HepG2 (cell line): ENCODE data around the gene HABP4. TPM values are rescaled to one million over a fixed set of nuclear protein-coding genes. Genes with fewer than 3 reads are reported as not detected.
A peak's percentile ranks its signal among the peaks of the same experiment; 100 is the strongest.

Experiments
- BCL6 ChIP-seq: IDR thresholded peaks from 2 replicates; pipeline ENCODE4 v1.6.1; 2016; ENCODE audit warnings: missing genetic modification reagents, missing compliant biosample characterization
- CEBPG ChIP-seq: IDR thresholded peaks from 2 replicates; pipeline ENCODE4 v1.6.1; 2016
- KDM5B ChIP-seq: sonication (generic); formaldehyde crosslinking; IDR thresholded peaks from 2 replicates; pipeline ENCODE4 v1.4.0; 2020; ENCODE audit warnings: missing genetic modification reagents, mild to moderate bottlenecking, borderline replicate concordance
- MAFG ChIP-seq: sonication (generic); formaldehyde crosslinking; IDR thresholded peaks from 2 replicates; pipeline ENCODE4 v1.5.1; 2020; ENCODE audit warnings: mild to moderate bottlenecking, missing genetic modification reagents
- MED8 ChIP-seq: sonication (generic); formaldehyde crosslinking; IDR thresholded peaks from 2 replicates; pipeline ENCODE4 v1.8.1; 2023; ENCODE audit warnings: mild to moderate bottlenecking, missing genetic modification reagents; ENCODE audit not compliant: insufficient replicate concordance
- MYC ChIP-seq: sonication (generic); formaldehyde crosslinking; IDR thresholded peaks from 2 replicates; pipeline ENCODE4 v1.9.0; 2021; ENCODE audit warnings: missing genetic modification reagents, borderline replicate concordance
- NR2F1 ChIP-seq, 2 experiments: fragments of 450-650 bp in 1 of 2; formaldehyde crosslinking in 1 of 2; IDR thresholded peaks; 2 replicates each; pipeline versions ENCODE4 v1.5.0 to v1.6.1; 2016 to 2020; ENCODE audit warnings: mild to moderate bottlenecking in 1 of 2, missing compliant biosample characterization in 1 of 2, missing genetic modification reagents in 1 of 2, moderate library complexity in 1 of 2
- PAX8 ChIP-seq: sonication (generic); formaldehyde crosslinking; IDR thresholded peaks from 2 replicates; pipeline ENCODE4 v1.8.0; 2022; ENCODE audit warnings: mild to moderate bottlenecking, missing genetic modification reagents, borderline replicate concordance
- POLR2AphosphoS5 ChIP-seq: IDR thresholded peaks from 2 replicates; pipeline ENCODE4 v1.6.1; 2012; ENCODE audit warnings: low read depth, low read length
- PRMT3 ChIP-seq: sonication (generic); formaldehyde crosslinking; IDR thresholded peaks from 2 replicates; pipeline ENCODE4 v1.8.1; 2022; ENCODE audit warnings: low read depth, mild to moderate bottlenecking, moderate library complexity, missing genetic modification reagents, borderline replicate concordance
- RBM39 ChIP-seq: fragments of 200-400 bp; formaldehyde crosslinking; IDR thresholded peaks from one replicate; pipeline ENCODE4 v1.6.1; 2018; ENCODE audit warnings: antibody characterized with exemption, mild to moderate bottlenecking, low read depth, low read length; ENCODE audit not compliant: poor library complexity, severe bottlenecking
- RFXANK ChIP-seq: IDR thresholded peaks from 2 replicates; pipeline ENCODE4 v1.6.1; 2016
- SP5 ChIP-seq: IDR thresholded peaks from 2 replicates; pipeline ENCODE4 v1.6.1; 2016; ENCODE audit warnings: low read depth, borderline replicate concordance
- THAP11 ChIP-seq: IDR thresholded peaks from 2 replicates; pipeline ENCODE4 v1.6.1; 2016; ENCODE audit warnings: missing biosample characterization, missing genetic modification reagents
- ZBTB1 ChIP-seq: sonication (generic); formaldehyde crosslinking; IDR thresholded peaks from 2 replicates; pipeline ENCODE4 v1.4.0; 2020; ENCODE audit warnings: missing genetic modification reagents, borderline replicate concordance
- ZFP82 ChIP-seq: sonication (generic); formaldehyde crosslinking; IDR thresholded peaks from 2 replicates; pipeline ENCODE4 v1.5.1; 2020; ENCODE audit warnings: mild to moderate bottlenecking, missing genetic modification reagents, borderline replicate concordance
- ZIK1 ChIP-seq: sonication (generic); formaldehyde crosslinking; IDR thresholded peaks from 2 replicates; pipeline ENCODE4 v1.5.0; 2020; ENCODE audit warnings: mild to moderate bottlenecking, low read depth, missing genetic modification reagents, borderline replicate concordance
- ZNF333 ChIP-seq: sonication (generic); formaldehyde crosslinking; IDR thresholded peaks from 2 replicates; pipeline ENCODE4 v1.4.0; 2020; ENCODE audit warnings: mild to moderate bottlenecking, missing genetic modification reagents, borderline replicate concordance
- ZNF703 ChIP-seq: sonication (generic); formaldehyde crosslinking; IDR thresholded peaks from 2 replicates; pipeline ENCODE4 v1.5.1; 2020; ENCODE audit warnings: missing genetic modification reagents, mild to moderate bottlenecking, moderate library complexity, borderline replicate concordance
- ZNF781 ChIP-seq: sonication (generic); formaldehyde crosslinking; IDR thresholded peaks from 2 replicates; pipeline ENCODE4 v1.5.1; 2020; ENCODE audit warnings: borderline replicate concordance, mild to moderate bottlenecking, missing genetic modification reagents; ENCODE audit errors: not compliant biosample characterization
- ZSCAN12 ChIP-seq: sonication (generic); formaldehyde crosslinking; IDR thresholded peaks from 2 replicates; pipeline ENCODE4 v1.9.0; 2021; ENCODE audit warnings: mild to moderate bottlenecking, missing genetic modification reagents
- ZSCAN30 ChIP-seq: sonication (generic); formaldehyde crosslinking; IDR thresholded peaks from 2 replicates; pipeline ENCODE4 v1.5.0; 2020; ENCODE audit warnings: mild to moderate bottlenecking, missing genetic modification reagents
- polyA plus RNA-seq, 8 experiments: library from polyadenylated mRNA; depleted of rRNA in 3 of 8; stranded (reverse) in 7 of 8; unstranded in 1 of 8; fragments of >200 nt; fragmentation: Illumina TruSeq in 4 of 8; extraction: Trizol in 4 of 8; gene quantifications; 2 replicates each; pipeline versions ENCODE4 v1.2.1 to v1.2.3, GENCODE V29; 2011 to 2016; ENCODE audit warnings: low read depth in 4 of 8, missing spikeins in 1 of 8, mixed read lengths in 1 of 8; ENCODE audit not compliant: insufficient read depth in 1 of 8
- total RNA-seq, 5 experiments: library from RNA; depleted of rRNA; stranded (reverse); fragments of >200 nt; fragmentation: Illumina TruSeq; extraction: Trizol; gene quantifications; 2 replicates each; pipeline ENCODE4 v1.2.3, GENCODE V29; 2016; ENCODE audit warnings: low read depth in 1 of 5
- TF ChIP-seq, protein P1 (sequence below): sonication (generic); formaldehyde crosslinking; IDR thresholded peaks from 2 replicates; pipeline ENCODE4; 2020; ENCODE audit warnings: missing genetic modification reagents, mild to moderate bottlenecking, borderline replicate concordance
- TF ChIP-seq, protein P2 (sequence below): sonication (generic); formaldehyde crosslinking; IDR thresholded peaks from 2 replicates; pipeline ENCODE4 v1.4.0; 2020; ENCODE audit warnings: mild to moderate bottlenecking, low read depth, missing genetic modification reagents
- TF ChIP-seq, protein P3 (sequence below): sonication (generic); formaldehyde crosslinking; IDR thresholded peaks from 2 replicates; pipeline ENCODE4 v1.4.0; 2020; ENCODE audit warnings: missing genetic modification reagents

The HABP4 gene
- total and polyA plus RNA-seq, 2 of the 13 experiments (the other 11 are each of a cell fraction or from before 2014, with no cell fraction given), result 14.3 to 26.6 TPM

DNA sequence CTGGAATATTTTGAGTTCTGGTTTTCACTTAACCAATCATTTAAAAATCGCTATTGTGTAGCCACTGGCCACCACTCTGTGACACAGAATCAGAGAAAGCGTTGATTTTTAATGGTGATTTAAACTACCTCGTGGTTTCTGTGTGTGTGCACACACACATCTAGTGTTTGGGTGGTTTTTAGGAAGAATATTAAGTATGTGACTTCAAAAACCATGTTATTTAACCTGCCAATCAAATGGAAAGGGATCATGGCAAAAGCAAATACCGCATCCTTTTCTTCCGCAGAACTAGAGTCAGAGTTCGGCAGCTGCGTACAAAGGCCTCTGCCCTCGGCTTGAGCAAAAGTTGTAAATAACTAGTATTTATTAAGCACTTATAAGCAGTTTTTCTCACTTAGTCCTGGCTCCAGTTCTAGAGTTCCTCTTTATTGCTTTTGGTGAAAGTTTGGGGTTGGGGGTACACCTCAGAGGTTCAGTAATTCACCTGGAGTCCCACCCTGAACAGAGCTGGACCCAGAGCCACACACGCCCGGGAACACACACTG, 40.6 kb downstream of the HABP4 start (continued):
- TF ChIP-seq KDM5B (CRISPR knock-in tag) (0 out of 2 replicates have a peak, but pooled peaks have one; percentile 31), ZFP82 (CRISPR knock-in tag) (0 out of 2 replicates have a peak, but pooled peaks have one; percentile 8), MAFG (no peak), THAP11 (no peak), ZNF781 (no peak), ZSCAN12 (CRISPR knock-in tag) (0 out of 2 replicates have a peak, but pooled peaks have one; percentile 17), ZNF333 (no peak), ZNF703 (no peak), PAX8 (CRISPR knock-in tag) (no peak), RFXANK (no peak), MED8 (CRISPR knock-in tag) (no peak), ZSCAN30 (no peak), PRMT3 (CRISPR knock-in tag) (no peak), POLR2AphosphoS5 (no peak), SP5 (CRISPR knock-in tag) (no peak), ZIK1 (no peak), CEBPG (CRISPR knock-in tag) (no peak), ZBTB1 (no peak), NR2F1 (CRISPR knock-in tag; IDR thresholded peaks at IDR 0.05) (no peak), MYC (no peak), BCL6 (CRISPR knock-in tag) (peak; percentile 79), RBM39 (no peak)
- TF ChIP-seq, protein P1, sequence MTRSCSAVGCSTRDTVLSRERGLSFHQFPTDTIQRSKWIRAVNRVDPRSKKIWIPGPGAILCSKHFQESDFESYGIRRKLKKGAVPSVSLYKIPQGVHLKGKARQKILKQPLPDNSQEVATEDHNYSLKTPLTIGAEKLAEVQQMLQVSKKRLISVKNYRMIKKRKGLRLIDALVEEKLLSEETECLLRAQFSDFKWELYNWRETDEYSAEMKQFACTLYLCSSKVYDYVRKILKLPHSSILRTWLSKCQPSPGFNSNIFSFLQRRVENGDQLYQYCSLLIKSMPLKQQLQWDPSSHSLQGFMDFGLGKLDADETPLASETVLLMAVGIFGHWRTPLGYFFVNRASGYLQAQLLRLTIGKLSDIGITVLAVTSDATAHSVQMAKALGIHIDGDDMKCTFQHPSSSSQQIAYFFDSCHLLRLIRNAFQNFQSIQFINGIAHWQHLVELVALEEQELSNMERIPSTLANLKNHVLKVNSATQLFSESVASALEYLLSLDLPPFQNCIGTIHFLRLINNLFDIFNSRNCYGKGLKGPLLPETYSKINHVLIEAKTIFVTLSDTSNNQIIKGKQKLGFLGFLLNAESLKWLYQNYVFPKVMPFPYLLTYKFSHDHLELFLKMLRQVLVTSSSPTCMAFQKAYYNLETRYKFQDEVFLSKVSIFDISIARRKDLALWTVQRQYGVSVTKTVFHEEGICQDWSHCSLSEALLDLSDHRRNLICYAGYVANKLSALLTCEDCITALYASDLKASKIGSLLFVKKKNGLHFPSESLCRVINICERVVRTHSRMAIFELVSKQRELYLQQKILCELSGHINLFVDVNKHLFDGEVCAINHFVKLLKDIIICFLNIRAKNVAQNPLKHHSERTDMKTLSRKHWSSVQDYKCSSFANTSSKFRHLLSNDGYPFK (CRISPR knock-in tag), result no peak
- TF ChIP-seq, protein P2, sequence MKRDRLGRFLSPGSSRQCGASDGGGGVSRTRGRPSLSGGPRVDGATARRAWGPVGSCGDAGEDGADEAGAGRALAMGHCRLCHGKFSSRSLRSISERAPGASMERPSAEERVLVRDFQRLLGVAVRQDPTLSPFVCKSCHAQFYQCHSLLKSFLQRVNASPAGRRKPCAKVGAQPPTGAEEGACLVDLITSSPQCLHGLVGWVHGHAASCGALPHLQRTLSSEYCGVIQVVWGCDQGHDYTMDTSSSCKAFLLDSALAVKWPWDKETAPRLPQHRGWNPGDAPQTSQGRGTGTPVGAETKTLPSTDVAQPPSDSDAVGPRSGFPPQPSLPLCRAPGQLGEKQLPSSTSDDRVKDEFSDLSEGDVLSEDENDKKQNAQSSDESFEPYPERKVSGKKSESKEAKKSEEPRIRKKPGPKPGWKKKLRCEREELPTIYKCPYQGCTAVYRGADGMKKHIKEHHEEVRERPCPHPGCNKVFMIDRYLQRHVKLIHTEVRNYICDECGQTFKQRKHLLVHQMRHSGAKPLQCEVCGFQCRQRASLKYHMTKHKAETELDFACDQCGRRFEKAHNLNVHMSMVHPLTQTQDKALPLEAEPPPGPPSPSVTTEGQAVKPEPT, result no peak
- TF ChIP-seq, protein P3, sequence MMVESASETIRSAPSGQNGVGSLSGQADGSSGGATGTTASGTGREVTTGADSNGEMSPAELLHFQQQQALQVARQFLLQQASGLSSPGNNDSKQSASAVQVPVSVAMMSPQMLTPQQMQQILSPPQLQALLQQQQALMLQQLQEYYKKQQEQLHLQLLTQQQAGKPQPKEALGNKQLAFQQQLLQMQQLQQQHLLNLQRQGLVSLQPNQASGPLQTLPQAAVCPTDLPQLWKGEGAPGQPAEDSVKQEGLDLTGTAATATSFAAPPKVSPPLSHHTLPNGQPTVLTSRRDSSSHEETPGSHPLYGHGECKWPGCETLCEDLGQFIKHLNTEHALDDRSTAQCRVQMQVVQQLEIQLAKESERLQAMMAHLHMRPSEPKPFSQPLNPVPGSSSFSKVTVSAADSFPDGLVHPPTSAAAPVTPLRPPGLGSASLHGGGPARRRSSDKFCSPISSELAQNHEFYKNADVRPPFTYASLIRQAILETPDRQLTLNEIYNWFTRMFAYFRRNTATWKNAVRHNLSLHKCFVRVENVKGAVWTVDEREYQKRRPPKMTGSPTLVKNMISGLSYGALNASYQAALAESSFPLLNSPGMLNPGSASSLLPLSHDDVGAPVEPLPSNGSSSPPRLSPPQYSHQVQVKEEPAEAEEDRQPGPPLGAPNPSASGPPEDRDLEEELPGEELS, result 0 out of 2 replicates have a peak, but pooled peaks have one; percentile 5
